ENCODE measurements around the gene DPYSL4. TPM values are rescaled to one million over a fixed set of nuclear protein-coding genes. Genes with fewer than 3 reads are reported as not detected.

The DPYSL4 gene
- total RNA-seq, 1 experiment from 2014 or later = not detected

- Mint-ChIP-seq H3K36me3 (ENCODE audit: insufficient read depth, unreplicated experiment) (no peaks in the 10 kb centered on the region), H3K9me3 (ENCODE audit: low read depth, unreplicated experiment) (no peaks in the 10 kb centered on the region), H3K4me1 (ENCODE audit: low read depth, unreplicated experiment) (no peaks in the 10 kb centered on the region), H3K27me3 (ENCODE audit: unreplicated experiment) (peaks cover 11% of the 10 kb centered on the region), H3K4me3 (ENCODE audit: low read depth, unreplicated experiment) (no peak overlapping the region), H3K27ac (ENCODE audit: unreplicated experiment) (no peak overlapping the region)
- BruUV-seq (replicated peaks) = no TSS peak
- intact Hi-C loops (cut with micrococcal nuclease; ENCODE audit: unreplicated experiment) = no loop called here
- DNase-seq = no peak
- TF ChIP-seq CTCF (IDR thresholded peaks at IDR 0.05; ENCODE audit: unreplicated experiment) = no peak
- CTCF ChIA-PET = no interaction called here
Observed at GRCh38 chr10:132145521-132146185, 41.1 kb upstream of the DPYSL4 start.

DNA sequence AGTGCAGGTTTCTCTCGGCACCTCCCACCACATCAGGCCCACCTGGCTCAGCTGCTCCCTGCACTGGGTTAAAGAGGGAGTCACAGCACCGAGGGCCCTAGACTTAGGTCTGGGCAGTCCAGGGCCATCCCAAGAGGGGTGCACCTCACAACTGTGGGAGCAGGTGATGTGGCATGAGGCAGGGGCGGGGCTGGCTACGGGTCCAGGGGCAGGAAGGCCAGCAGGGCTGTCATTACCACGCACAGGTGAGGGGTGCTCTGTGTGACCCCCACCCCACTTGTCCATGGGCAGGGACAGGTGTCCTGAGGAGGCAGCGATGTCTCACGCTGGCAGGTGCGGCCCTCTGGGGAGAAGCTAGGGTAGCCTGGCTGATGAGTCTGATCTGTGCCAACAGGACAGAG lies 40.5 kb upstream of the DPYSL4 start:
- intact Hi-C loops (cut with micrococcal nuclease; ENCODE audit: unreplicated experiment) = no loop called here
- CTCF ChIA-PET = no interaction called here

DNA sequence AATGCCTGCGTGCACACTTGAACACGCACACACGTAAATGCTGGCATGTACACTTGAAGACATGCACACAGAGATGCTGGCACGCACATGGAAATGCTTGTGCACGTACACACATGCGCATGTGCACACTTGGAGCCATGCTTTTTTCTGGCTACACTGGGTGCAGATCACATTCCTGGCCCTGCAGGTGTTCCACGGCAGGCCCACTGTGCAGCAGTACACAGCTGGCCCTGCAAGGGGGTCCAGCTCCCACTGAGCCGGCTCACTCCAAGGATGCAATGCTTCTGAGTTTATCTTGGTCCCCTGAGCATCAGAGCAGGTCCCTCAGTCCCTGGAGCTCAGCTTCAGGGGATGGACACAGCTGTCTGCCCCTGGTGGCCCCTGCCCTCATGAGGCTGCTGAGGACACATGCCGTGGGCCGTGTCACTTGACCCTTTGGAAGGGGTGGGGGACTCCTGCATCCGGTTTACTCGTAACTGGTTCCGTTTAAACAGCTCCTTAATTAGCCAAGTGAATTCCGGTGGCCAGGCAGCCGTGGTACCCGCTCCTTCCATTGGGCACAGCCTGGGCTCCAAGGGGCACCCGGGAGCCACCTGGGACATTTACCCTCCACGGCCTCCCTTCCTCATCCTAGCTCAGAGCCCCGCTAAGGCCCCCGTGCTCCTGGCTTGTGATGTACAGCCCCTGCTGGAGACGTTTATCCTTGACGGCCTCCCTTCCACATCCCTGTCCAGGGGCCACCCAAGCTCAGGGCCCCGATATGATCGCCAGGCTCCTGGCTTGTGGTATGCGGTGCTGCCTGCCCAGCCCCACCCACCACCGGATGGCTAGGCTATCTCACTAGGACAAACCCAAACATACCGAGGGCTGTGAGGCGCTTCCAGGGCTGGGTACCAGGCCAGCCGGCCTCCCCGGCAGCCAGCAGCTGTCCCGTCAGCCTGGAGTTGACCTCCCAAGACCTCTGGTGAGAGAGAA lies 39.5 kb upstream of the DPYSL4 start:
- CTCF ChIA-PET = no interaction called here
- Mint-ChIP-seq H3K9me3 (ENCODE audit: low read depth, unreplicated experiment) (no peaks in the 10 kb centered on the region), H3K27ac (ENCODE audit: unreplicated experiment) (no peak overlapping the region), H3K27me3 (ENCODE audit: unreplicated experiment) (peaks cover 11% of the 10 kb centered on the region), H3K36me3 (ENCODE audit: insufficient read depth, unreplicated experiment) (no peaks in the 10 kb centered on the region), H3K4me1 (ENCODE audit: low read depth, unreplicated experiment) (no peaks in the 10 kb centered on the region), H3K4me3 (ENCODE audit: low read depth, unreplicated experiment) (no peak overlapping the region)
- intact Hi-C loops (cut with micrococcal nuclease; ENCODE audit: unreplicated experiment) = no loop called here
- no peak for TF ChIP-seq CTCF (IDR thresholded peaks at IDR 0.05; ENCODE audit: unreplicated experiment)
- no TSS peak for BruUV-seq (replicated peaks)
- no peak for DNase-seq

More for the DNA sequence above, 40.5 kb upstream of the DPYSL4 start:
- Mint-ChIP-seq H3K27me3 (ENCODE audit: unreplicated experiment) (peaks cover 11% of the 10 kb centered on the region), H3K36me3 (ENCODE audit: insufficient read depth, unreplicated experiment) (no peaks in the 10 kb centered on the region), H3K9me3 (ENCODE audit: low read depth, unreplicated experiment) (no peaks in the 10 kb centered on the region), H3K27ac (ENCODE audit: unreplicated experiment) (no peak overlapping the region), H3K4me1 (ENCODE audit: low read depth, unreplicated experiment) (no peaks in the 10 kb centered on the region), H3K4me3 (ENCODE audit: low read depth, unreplicated experiment) (no peak overlapping the region)
- BruUV-seq (replicated peaks) = no TSS peak
- DNase-seq = no peak
- no peak for TF ChIP-seq CTCF (IDR thresholded peaks at IDR 0.05; ENCODE audit: unreplicated experiment)

DNA sequence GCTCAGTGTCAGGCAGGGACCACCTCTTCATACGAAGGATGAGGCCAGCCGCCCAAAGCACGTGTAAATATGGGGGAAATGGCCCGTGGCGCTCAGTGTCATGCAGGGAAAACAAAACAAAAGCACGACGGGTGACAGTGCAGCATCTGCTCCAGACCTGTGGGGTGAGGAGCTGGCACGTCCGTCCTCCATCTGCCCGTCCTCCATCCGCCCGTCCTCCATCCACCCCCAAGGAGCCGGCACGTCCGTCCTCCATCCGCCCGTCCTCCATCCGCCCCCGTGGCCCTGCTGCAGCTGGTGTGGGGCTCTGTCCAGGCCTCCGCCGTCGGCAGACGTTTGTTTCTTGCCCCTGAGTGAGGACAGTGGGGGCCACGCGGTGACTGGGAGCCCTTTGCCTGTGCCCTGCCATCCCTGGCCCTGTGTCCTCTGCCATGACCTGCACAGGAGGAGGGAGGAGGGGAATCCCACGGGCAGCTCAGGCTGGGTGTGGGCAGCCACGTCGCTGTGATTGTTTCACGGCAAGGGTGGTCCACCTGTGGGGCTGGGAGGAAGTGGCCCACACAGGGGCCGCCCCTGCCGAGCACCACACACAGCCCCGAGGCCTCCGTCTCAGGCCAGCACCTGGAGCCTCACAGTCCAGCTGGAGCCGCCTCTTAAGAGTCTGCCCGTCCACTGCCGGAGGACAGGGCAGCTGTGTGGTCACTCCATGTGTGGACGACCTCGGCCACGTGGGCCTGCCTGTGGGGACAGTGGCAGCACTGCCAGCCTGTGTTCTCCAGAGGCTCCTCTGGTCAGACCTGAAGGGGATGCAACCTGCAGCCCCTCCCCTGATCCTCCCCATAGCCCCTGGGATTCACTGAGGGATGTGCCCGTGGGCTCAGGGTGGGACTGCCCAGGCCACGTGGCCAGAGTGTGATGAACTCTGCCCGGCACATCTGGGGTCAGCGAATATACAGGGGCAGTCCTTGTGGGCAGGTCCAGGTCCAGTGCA lies 38.2 kb upstream of the DPYSL4 start:
- no peak overlapping the region for H3K4me3 Mint-ChIP-seq (ENCODE audit: low read depth, unreplicated experiment)
- no peak for TF ChIP-seq CTCF (IDR thresholded peaks at IDR 0.05; ENCODE audit: unreplicated experiment)
- intact Hi-C loops (cut with micrococcal nuclease; ENCODE audit: unreplicated experiment) = no loop called here
- no peak overlapping the region for H3K27ac Mint-ChIP-seq (ENCODE audit: unreplicated experiment)
- no TSS peak for BruUV-seq (replicated peaks)
- no peaks in the 10 kb centered on the region for H3K36me3 Mint-ChIP-seq (ENCODE audit: insufficient read depth, unreplicated experiment)
- H3K9me3 Mint-ChIP-seq (ENCODE audit: low read depth, unreplicated experiment) = no peaks in the 10 kb centered on the region
- H3K4me1 Mint-ChIP-seq (ENCODE audit: low read depth, unreplicated experiment) = no peaks in the 10 kb centered on the region
- CTCF ChIA-PET = no interaction called here
- H3K27me3 Mint-ChIP-seq (ENCODE audit: unreplicated experiment) = peaks cover 11% of the 10 kb centered on the region
- DNase-seq = no peak
